ENCODE data around the gene ESYT1. TPM values are rescaled to one million over a fixed set of nuclear protein-coding genes. Genes with fewer than 3 reads are reported as not detected.

ESYT1 gene
- polyA plus RNA-seq, 1 donor (not counting 4 experiments of a cell fraction or from before 2014, with no cell fraction given) = 141 TPM

- dilution Hi-C loops (cut with MboI; ENCODE audit: extremely low pct_ligation_motif_present, low sequenced_read_pairs) = no loop called here
- no peak for FAIRE-seq
Measured at GRCh38 chr12:56160193-56160763, 32.2 kb downstream of the ESYT1 start.

GRCh38 chr12:56160894-56161689, 33.0 kb downstream of the ESYT1 start:
- Histone ChIP-seq H3K36me3 (ENCODE audit: control insufficient read depth in 2 of 2, extremely low read depth in 1 of 2, insufficient read depth in 2 of 2, low read length in 2 of 2) (peaks cover 34 to 38% of the 10 kb centered on the region in 2 experiments), H4K20me1 (ENCODE audit: control insufficient read depth, extremely low read depth, insufficient read depth, low read length) (peaks cover 21% of the 10 kb centered on the region), H3K79me2 (ENCODE audit: control insufficient read depth, insufficient read depth, low read length) (peaks cover 28% of the 10 kb centered on the region), H2AFZ (ENCODE audit: control insufficient read depth, low read length) (no peak overlapping the region), H3K27ac (ENCODE audit: control insufficient read depth, insufficient read depth, low read length) (peak overlapping the region; percentile 21), H3K9ac (ENCODE audit: control insufficient read depth, extremely low read depth, insufficient read depth, low read length) (peak overlapping the region; percentile 99), H3K4me2 (ENCODE audit: control insufficient read depth, extremely low read depth, insufficient read depth, low read depth, low read length) (peak overlapping the region; percentile 95), H3K9me1 (ENCODE audit: control insufficient read depth, extremely low read depth, insufficient read depth, low read length) (no peaks in the 10 kb centered on the region), H3K27me3 (ENCODE audit: control insufficient read depth, extremely low read depth, insufficient read depth, low read length) (no peaks in the 10 kb centered on the region), H3K4me1 (ENCODE audit: control insufficient read depth, extremely low read depth, insufficient read depth, low read length) (peaks cover 26% of the 10 kb centered on the region), H3K9me3 (ENCODE audit: control insufficient read depth, low read depth, low read length) (no peaks in the 10 kb centered on the region), H3K4me3 (ENCODE audit: control insufficient read depth in 2 of 3, extremely low read depth in 1 of 3, insufficient read depth in 2 of 3, low read depth in 1 of 3, low read length in 3 of 3) (peak overlapping the region; percentile 84 to 98 (median 89))
- no peak for DNase-seq (ENCODE audit: low read depth, low spot score)
- dilution Hi-C loops (cut with MboI; ENCODE audit: extremely low pct_ligation_motif_present, low sequenced_read_pairs) = no loop called here
- FAIRE-seq = no peak
- no peak for TF ChIP-seq EZH2 (IDR thresholded peaks at IDR 0.05; ENCODE audit: low read length)
- TF ChIP-seq, protein P1, sequence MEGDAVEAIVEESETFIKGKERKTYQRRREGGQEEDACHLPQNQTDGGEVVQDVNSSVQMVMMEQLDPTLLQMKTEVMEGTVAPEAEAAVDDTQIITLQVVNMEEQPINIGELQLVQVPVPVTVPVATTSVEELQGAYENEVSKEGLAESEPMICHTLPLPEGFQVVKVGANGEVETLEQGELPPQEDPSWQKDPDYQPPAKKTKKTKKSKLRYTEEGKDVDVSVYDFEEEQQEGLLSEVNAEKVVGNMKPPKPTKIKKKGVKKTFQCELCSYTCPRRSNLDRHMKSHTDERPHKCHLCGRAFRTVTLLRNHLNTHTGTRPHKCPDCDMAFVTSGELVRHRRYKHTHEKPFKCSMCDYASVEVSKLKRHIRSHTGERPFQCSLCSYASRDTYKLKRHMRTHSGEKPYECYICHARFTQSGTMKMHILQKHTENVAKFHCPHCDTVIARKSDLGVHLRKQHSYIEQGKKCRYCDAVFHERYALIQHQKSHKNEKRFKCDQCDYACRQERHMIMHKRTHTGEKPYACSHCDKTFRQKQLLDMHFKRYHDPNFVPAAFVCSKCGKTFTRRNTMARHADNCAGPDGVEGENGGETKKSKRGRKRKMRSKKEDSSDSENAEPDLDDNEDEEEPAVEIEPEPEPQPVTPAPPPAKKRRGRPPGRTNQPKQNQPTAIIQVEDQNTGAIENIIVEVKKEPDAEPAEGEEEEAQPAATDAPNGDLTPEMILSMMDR (optimal IDR thresholded peaks at IDR 0.05 in 1 of 3, IDR thresholded peaks at IDR 0.05 in 1 of 3, conservative IDR thresholded peaks at IDR 0.05 in 1 of 3; ENCODE audit: extremely low read depth in 1 of 3, insufficient read depth in 2 of 3, low read length in 3 of 3) = no peak

More at GRCh38 chr12:56160193-56160763, 32.2 kb downstream of the ESYT1 start:
- H3K4me1 ChIP-seq (ENCODE audit: control insufficient read depth, extremely low read depth, insufficient read depth, low read length) = peaks cover 26% of the 10 kb centered on the region
- no peaks in the 10 kb centered on the region for H3K9me3 ChIP-seq (ENCODE audit: control insufficient read depth, low read depth, low read length)
- H2AFZ ChIP-seq (ENCODE audit: control insufficient read depth, low read length) = no peak overlapping the region
- no peak for TF ChIP-seq EZH2 (IDR thresholded peaks at IDR 0.05; ENCODE audit: low read length)
- TF ChIP-seq, protein P1 (optimal IDR thresholded peaks at IDR 0.05 in 1 of 3, IDR thresholded peaks at IDR 0.05 in 1 of 3, conservative IDR thresholded peaks at IDR 0.05 in 1 of 3; ENCODE audit: extremely low read depth in 1 of 3, insufficient read depth in 2 of 3, low read length in 3 of 3) = peak in 1 of 3 experiments; percentile 4
- H3K9me1 ChIP-seq (ENCODE audit: control insufficient read depth, extremely low read depth, insufficient read depth, low read length) = no peaks in the 10 kb centered on the region
- peaks cover 28% of the 10 kb centered on the region for H3K79me2 ChIP-seq (ENCODE audit: control insufficient read depth, insufficient read depth, low read length)
- peaks cover 37 to 38% of the 10 kb centered on the region in 2 experiments for H3K36me3 ChIP-seq (ENCODE audit: control insufficient read depth in 2 of 2, extremely low read depth in 1 of 2, insufficient read depth in 2 of 2, low read length in 2 of 2)
- no peaks in the 10 kb centered on the region for H3K27me3 ChIP-seq (ENCODE audit: control insufficient read depth, extremely low read depth, insufficient read depth, low read length)
- peaks cover 21% of the 10 kb centered on the region for H4K20me1 ChIP-seq (ENCODE audit: control insufficient read depth, extremely low read depth, insufficient read depth, low read length)
- DNase-seq (ENCODE audit: low read depth, low spot score) = no peak
- H3K9ac ChIP-seq (ENCODE audit: control insufficient read depth, extremely low read depth, insufficient read depth, low read length) = peak overlapping the region; percentile 99
- peak overlapping the region; percentile 84 to 98 (median 89) for H3K4me3 ChIP-seq (ENCODE audit: control insufficient read depth in 2 of 3, extremely low read depth in 1 of 3, insufficient read depth in 2 of 3, low read depth in 1 of 3, low read length in 3 of 3)
- H3K4me2 ChIP-seq (ENCODE audit: control insufficient read depth, extremely low read depth, insufficient read depth, low read depth, low read length) = peak overlapping the region; percentile 95
- H3K27ac ChIP-seq (ENCODE audit: control insufficient read depth, insufficient read depth, low read length) = peak overlapping the region; percentile 21
